K562 (cell line): ENCODE results near the gene EHMT2. TPM values are rescaled to one million over a fixed set of nuclear protein-coding genes. Genes with fewer than 3 reads are reported as not detected.

Source experiments
- ATAC-seq: fragments of 200-7000 bp; cut with Tn5 transposase; 3 replicates; pipeline ENCODE4 v1.9.1; 2020; ENCODE audit warnings: moderate library complexity
- BruUV-seq: library from RNA; stranded (reverse); fragments of 400-500 nt; replicated peaks from 2 replicates; lab custom pipeline; 2021; lab: Mats Ljungman, UMichigan
- CTCF ChIA-PET: fragments of 300-600 bp; formaldehyde crosslinking; extraction: SDS; loops from one replicate; lab custom pipeline; 2021; ENCODE audit warnings: low intra/inter-chr PET ratio; lab: Yijun Ruan, JAX
- POLR2A ChIA-PET: fragments of 300-600, 350-650 bp; sonication (Branson Sonifier 250); formaldehyde crosslinking; extraction: SDS; loops from one replicate; lab custom pipeline; 2021; ENCODE audit warnings: antibody characterized with exemption, inconsistent platforms; lab: Yijun Ruan, JAX
- DNase-seq, 4 experiments: peaks; one replicate each; pipeline versions ENCODE4 v3.0.0 to v3.0.0-alpha.2; 2011 to 2018; ENCODE audit warnings: low spot score in 3 of 4, mixed read lengths in 3 of 4; ENCODE audit errors: extremely low read depth in 1 of 4
- FAIRE-seq: peaks from 2 replicates; lab custom pipeline; 2011; peaks lifted over from hg19 to GRCh38; lab: Jason Lieb, UNC
- H2AFZ ChIP-seq: 2 replicates; pipeline ENCODE4 v1.6.0; 2011; ENCODE audit warnings: low read depth, low read length, control low read depth, inconsistent platforms
- H3K27ac ChIP-seq: fragments of 200-600 bp; 3 replicates; pipeline ENCODE4 v1.8.0; 2011; ENCODE audit warnings: low read depth, mild to moderate bottlenecking, control low read depth, inconsistent platforms, low read length, moderate library complexity, mixed read lengths; ENCODE audit errors: extremely low read depth
- H3K27me3 ChIP-seq, 2 experiments: fragments of 300-600 bp in 1 of 2; 2 replicates in 1 of 2; 3 replicates in 1 of 2; pipeline versions ENCODE4 v1.6.0 to v1.8.0; 2011; ENCODE audit warnings: inconsistent platforms in 2 of 2, low read length in 2 of 2, mild to moderate bottlenecking in 1 of 2, mixed read lengths in 1 of 2, moderate library complexity in 1 of 2; ENCODE audit not compliant: control insufficient read depth in 2 of 2, insufficient read depth in 2 of 2
- H3K36me3 ChIP-seq: fragments of 300-600 bp; 3 replicates; pipeline ENCODE4 v1.8.0; 2011; ENCODE audit warnings: mild to moderate bottlenecking, low read length, inconsistent platforms; ENCODE audit not compliant: control insufficient read depth, insufficient read depth
- H3K4me1 ChIP-seq, 2 experiments: fragments of 200-600 bp in 1 of 2; replicated peaks in 1 of 2; 2 replicates in 1 of 2; 3 replicates in 1 of 2; pipeline versions ENCODE4 v1.5.1 to v1.8.0; 2011; ENCODE audit warnings: inconsistent platforms in 2 of 2, low read length in 2 of 2, mild to moderate bottlenecking in 1 of 2, mixed read lengths in 1 of 2, moderate library complexity in 1 of 2; ENCODE audit not compliant: control insufficient read depth in 2 of 2, insufficient read depth in 2 of 2
- H3K4me2 ChIP-seq: 2 replicates; pipeline ENCODE4 v1.6.1; 2011; ENCODE audit warnings: low read length, control low read depth, inconsistent platforms, mixed read lengths; ENCODE audit not compliant: insufficient read depth
- H3K4me3 ChIP-seq: fragments of 200-600 bp; sonication (generic), shearing (Covaris generic); 2 replicates; pipeline ENCODE4 v1.5.1; 2016; ENCODE audit warnings: control low read depth, inconsistent platforms
- H3K79me2 ChIP-seq: fragments of 200-600 bp; 3 replicates; pipeline ENCODE4 v1.8.0; 2011; ENCODE audit warnings: low read length, inconsistent platforms; ENCODE audit not compliant: control insufficient read depth, insufficient read depth
- H3K9ac ChIP-seq, 2 experiments: 2 replicates each; pipeline versions ENCODE4 v1.6.0 to v1.6.1; 2011; ENCODE audit warnings: low read depth in 2 of 2, low read length in 2 of 2, control low read depth in 1 of 2, inconsistent platforms in 1 of 2, mild to moderate bottlenecking in 1 of 2, mixed read lengths in 1 of 2; ENCODE audit not compliant: insufficient read depth in 1 of 2
- H3K9me1 ChIP-seq: one replicate; pipeline ENCODE4 v1.6.0; 2011; ENCODE audit warnings: inconsistent platforms, mild to moderate bottlenecking, low read length, moderate library complexity; ENCODE audit not compliant: control insufficient read depth, insufficient read depth
- H3K9me3 ChIP-seq: replicated peaks from 2 replicates; pipeline ENCODE4 v1.5.1; 2011; ENCODE audit warnings: low read depth, low read length, inconsistent platforms; ENCODE audit not compliant: control insufficient read depth, insufficient read depth
- H4K20me1 ChIP-seq: replicated peaks from 2 replicates; pipeline ENCODE4 v1.6.1; 2011; ENCODE audit warnings: low read length, inconsistent platforms, mixed read lengths; ENCODE audit not compliant: control insufficient read depth, insufficient read depth
- KAT8 ChIP-seq: fragments of 450-650 bp; IDR thresholded peaks from 2 replicates; pipeline ENCODE4 v1.6.1; 2016; ENCODE audit warnings: low read depth, mild to moderate bottlenecking
- RBM17 ChIP-seq: fragments of 200-400 bp; formaldehyde crosslinking; IDR thresholded peaks from 2 replicates; pipeline ENCODE4 v1.6.1; 2017; ENCODE audit warnings: low read depth, mild to moderate bottlenecking, low read length, borderline replicate concordance
- SIN3A ChIP-seq, 2 experiments: fragments of 150-350 bp in 1 of 2; IDR thresholded peaks; 2 replicates each; pipeline ENCODE4 v1.6.1; 2011 to 2016; ENCODE audit warnings: borderline replicate concordance in 2 of 2, low read depth in 2 of 2, low read length in 2 of 2, mild to moderate bottlenecking in 2 of 2, moderate library complexity in 2 of 2; ENCODE audit not compliant: control insufficient read depth in 1 of 2
- TFAM ChIP-seq: fragments of 250-450 bp; sonication (Bioruptor Pico); conservative IDR thresholded peaks from 2 replicates; pipeline ENCODE4 v1.5.0; 2021; ENCODE audit warnings: mild to moderate bottlenecking, moderate library complexity
- TOE1 ChIP-seq, 2 experiments: fragments of 450-650 bp in 1 of 2; sonication (generic) in 1 of 2; formaldehyde crosslinking in 1 of 2; IDR thresholded peaks; 2 replicates each; pipeline versions ENCODE4 v1.7.1 to v1.8.0; 2016 to 2022; ENCODE audit warnings: borderline replicate concordance in 2 of 2, mild to moderate bottlenecking in 2 of 2, antibody characterized with exemption in 1 of 2, inconsistent platforms in 1 of 2, low read depth in 1 of 2, missing genetic modification reagents in 1 of 2, moderate library complexity in 1 of 2
- ZNF507 ChIP-seq: conservative IDR thresholded peaks from 2 replicates; pipeline ENCODE4 v1.6.1; 2017; ENCODE audit warnings: missing genetic modification characterization, missing compliant biosample characterization
- ZNF696 ChIP-seq: fragments of 250-450 bp; sonication (Bioruptor Pico); conservative IDR thresholded peaks from 2 replicates; pipeline ENCODE4 v1.4.0; 2020; ENCODE audit warnings: mild to moderate bottlenecking, moderate library complexity
- WGBS: fragments of 100-300 bp; shearing (Covaris generic); methylation state at CpG from one replicate; pipeline ENCODE4 v1.1.6; 2016; ENCODE audit warnings: low coverage, mixed read lengths; ENCODE audit not compliant: insufficient coverage; ENCODE audit errors: missing lambda C conversion rate; 5-methylcytosine and 5-hydroxymethylcytosine counted together
- in situ Hi-C: fragments of 300-500 bp; cut with MboI; formaldehyde crosslinking; loops from 4 replicates; pipeline ENCODE4 v1.15.0; 2018; ENCODE audit warnings: inconsistent platforms, mixed read lengths
- intact Hi-C: fragments of 100-400 bp; cut with micrococcal nuclease; formaldehyde crosslinking; loops from 2 replicates; pipeline ENCODE4 v1.14.2; 2022
- polyA plus RNA-seq, 8 experiments: library from polyadenylated mRNA; depleted of rRNA in 4 of 8; stranded (reverse) in 5 of 8; unstranded in 3 of 8; fragments of >200 nt; fragmentation: Nextera tagmentation in 2 of 8; fragmentation: Illumina TruSeq in 1 of 8; extraction: Ambion mirVana in 2 of 8; extraction: Trizol in 1 of 8; gene quantifications; 2 replicates each; pipeline versions ENCODE4 v1.2.1 to v1.2.3, GENCODE V29; 2011 to 2014; ENCODE audit warnings: inconsistent platforms in 1 of 8, missing spikeins in 1 of 8
- total RNA-seq, 7 experiments: library from RNA; depleted of rRNA in 6 of 7; stranded (reverse); fragments of >200 nt in 6 of 7; fragmentation: Illumina TruSeq in 2 of 7; extraction: Trizol in 2 of 7; gene quantifications; 2 replicates each; pipeline versions ENCODE4 v1.2.1 to v1.2.3, GENCODE V29; 2011 to 2021; ENCODE audit warnings: low replicate concordance in 1 of 7
- TF ChIP-seq, protein P1 (sequence below): IDR thresholded peaks from 2 replicates; pipeline ENCODE4 v1.6.1; 2016; ENCODE audit warnings: missing genetic modification characterization, missing compliant biosample characterization
- TF ChIP-seq, protein P2 (sequence below), 2 experiments: fragments of 450-650 bp; IDR thresholded peaks; 2 replicates each; pipeline ENCODE4 v1.6.1; 2016; ENCODE audit warnings: mild to moderate bottlenecking in 2 of 2, borderline replicate concordance in 1 of 2, low read depth in 1 of 2, moderate library complexity in 1 of 2

Gene EHMT2
- total and polyA plus RNA-seq, 9 of the 15 experiments (the other 6 are each of a cell fraction or from before 2014, with no cell fraction given) = 2.1 to 63.8 (median 38.5) TPM

- WGBS = 62% methylated on average over 3 of the region's 3 CpGs
- POLR2A ChIA-PET = no interaction called here
- TF ChIP-seq ZNF696 (CRISPR knock-in tag) = no peak
- TF ChIP-seq TFAM (CRISPR knock-in tag) = no peak
- TF ChIP-seq TOE1 (IDR thresholded peaks at IDR 0.05; ENCODE audit: borderline replicate concordance) = no peak
- no peak for TF ChIP-seq TOE1 (CRISPR knock-in tag; IDR thresholded peaks at IDR 0.05; ENCODE audit: borderline replicate concordance, low read depth)
- TF ChIP-seq ZNF507 = no peak
- TF ChIP-seq SIN3A (IDR thresholded peaks at IDR 0.05; ENCODE audit: borderline replicate concordance in 2 of 2, control insufficient read depth in 1 of 2, low read depth in 2 of 2, low read length in 2 of 2) = no peak
- no peak for TF ChIP-seq RBM17
- TF ChIP-seq KAT8 = no peak
- TF ChIP-seq, protein P1, sequence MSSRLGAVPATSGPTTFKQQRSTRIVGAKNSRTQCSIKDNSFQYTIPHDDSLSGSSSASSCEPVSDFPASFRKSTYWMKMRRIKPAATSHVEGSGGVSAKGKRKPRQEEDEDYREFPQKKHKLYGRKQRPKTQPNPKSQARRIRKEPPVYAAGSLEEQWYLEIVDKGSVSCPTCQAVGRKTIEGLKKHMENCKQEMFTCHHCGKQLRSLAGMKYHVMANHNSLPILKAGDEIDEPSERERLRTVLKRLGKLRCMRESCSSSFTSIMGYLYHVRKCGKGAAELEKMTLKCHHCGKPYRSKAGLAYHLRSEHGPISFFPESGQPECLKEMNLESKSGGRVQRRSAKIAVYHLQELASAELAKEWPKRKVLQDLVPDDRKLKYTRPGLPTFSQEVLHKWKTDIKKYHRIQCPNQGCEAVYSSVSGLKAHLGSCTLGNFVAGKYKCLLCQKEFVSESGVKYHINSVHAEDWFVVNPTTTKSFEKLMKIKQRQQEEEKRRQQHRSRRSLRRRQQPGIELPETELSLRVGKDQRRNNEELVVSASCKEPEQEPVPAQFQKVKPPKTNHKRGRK (tag) = no peak
- TF ChIP-seq, protein P2, sequence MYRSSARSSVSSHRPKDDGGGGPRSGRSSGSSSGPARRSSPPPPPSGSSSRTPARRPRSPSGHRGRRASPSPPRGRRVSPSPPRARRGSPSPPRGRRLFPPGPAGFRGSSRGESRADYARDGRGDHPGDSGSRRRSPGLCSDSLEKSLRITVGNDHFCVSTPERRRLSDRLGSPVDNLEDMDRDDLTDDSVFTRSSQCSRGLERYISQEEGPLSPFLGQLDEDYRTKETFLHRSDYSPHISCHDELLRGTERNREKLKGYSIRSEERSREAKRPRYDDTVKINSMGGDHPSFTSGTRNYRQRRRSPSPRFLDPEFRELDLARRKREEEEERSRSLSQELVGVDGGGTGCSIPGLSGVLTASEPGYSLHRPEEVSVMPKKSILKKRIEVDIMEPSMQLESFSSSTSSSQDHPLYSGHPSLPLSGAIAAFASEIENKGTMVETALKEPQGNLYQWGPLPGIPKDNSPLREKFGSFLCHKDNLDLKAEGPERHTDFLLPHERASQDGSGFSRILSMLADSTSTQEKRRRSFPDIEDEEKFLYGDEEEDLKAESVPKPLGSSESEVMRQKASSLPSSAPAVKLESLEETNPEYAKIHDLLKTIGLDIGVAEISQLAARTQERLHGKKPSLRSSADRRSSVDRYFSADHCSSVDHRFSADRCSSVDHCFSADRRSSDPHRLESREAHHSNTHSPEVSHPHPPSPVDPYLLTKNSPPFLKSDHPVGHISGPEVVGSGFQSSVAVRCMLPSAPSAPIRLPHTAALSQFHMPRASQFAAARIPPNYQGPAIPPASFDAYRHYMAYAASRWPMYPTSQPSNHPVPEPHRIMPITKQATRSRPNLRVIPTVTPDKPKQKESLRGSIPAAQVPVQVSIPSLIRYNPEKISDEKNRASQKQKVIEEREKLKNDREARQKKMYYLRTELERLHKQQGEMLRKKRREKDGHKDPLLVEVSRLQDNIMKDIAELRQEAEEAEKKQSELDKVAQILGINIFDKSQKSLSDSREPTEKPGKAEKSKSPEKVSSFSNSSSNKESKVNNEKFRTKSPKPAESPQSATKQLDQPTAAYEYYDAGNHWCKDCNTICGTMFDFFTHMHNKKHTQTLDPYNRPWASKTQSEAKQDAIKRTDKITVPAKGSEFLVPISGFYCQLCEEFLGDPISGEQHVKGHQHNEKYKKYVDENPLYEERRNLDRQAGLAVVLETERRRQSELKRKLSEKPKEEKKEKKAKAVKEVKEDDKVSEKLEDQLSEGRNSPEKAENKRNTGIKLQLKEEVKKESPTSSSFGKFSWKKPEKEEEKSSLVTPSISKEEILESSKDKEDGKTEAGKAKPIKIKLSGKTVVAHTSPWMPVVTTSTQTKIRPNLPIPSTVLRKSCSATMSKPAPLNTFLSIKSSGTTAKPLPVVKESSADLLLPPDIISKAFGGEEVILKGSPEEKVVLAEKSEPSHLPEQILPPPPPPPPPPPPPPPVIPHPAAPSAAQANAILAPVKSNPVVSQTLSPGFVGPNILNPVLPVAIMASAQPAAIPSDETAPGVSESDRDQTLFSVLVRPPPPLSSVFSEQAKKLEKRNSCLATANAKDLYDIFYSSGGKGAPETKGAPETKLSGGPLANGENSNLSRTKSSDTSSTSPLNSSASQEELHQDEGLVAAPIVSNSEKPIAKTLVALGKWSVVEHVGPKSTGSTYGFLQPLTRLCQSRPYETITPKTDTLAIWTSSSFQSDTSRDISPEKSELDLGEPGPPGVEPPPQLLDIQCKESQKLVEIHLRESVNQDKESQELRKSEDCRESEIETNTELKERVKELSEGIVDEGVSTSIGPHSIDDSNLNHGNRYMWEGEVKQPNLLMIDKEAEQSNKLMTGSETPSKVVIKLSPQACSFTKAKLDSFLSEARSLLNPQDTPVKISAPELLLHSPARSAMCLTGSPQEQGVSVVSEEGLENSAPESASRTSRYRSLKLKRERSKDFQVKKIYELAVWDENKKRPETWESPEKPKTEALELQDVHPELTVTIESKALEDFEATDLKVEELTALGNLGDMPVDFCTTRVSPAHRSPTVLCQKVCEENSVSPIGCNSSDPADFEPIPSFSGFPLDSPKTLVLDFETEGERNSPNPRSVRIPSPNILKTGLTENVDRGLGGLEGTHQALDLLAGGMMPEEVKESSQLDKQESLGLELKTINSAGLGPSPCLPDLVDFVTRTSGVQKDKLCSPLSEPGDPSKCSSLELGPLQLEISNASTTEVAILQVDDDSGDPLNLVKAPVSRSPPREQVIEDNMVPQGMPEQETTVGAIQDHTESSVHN (IDR thresholded peaks at IDR 0.05; ENCODE audit: borderline replicate concordance in 1 of 2, low read depth in 1 of 2) = no peak
Measured at GRCh38 chr6:31878222-31878621, 19.3 kb downstream of the EHMT2 start.

More at GRCh38 chr6:31878222-31878621, 19.3 kb downstream of the EHMT2 start:
- in situ Hi-C loops = no loop called here
- FAIRE-seq = no peak
- H3K4me2 ChIP-seq = no peak overlapping the region
- intact Hi-C loops = no loop called here
- no peak for ATAC-seq
- H2AFZ ChIP-seq = no peak overlapping the region
- no peak overlapping the region for H3K4me3 ChIP-seq
- DNase-seq = no peak
- H4K20me1 ChIP-seq = no peaks in the 10 kb centered on the region
- H3K9ac ChIP-seq = peak overlapping the region in 1 of 2 experiments; percentile 80; a peak in 2 of 4 replicates
- H3K27me3 ChIP-seq = no peaks in the 10 kb centered on the region
- no peaks in the 10 kb centered on the region for H3K9me3 ChIP-seq
- H3K4me1 ChIP-seq = peaks cover 0 to 31% of the 10 kb centered on the region in 2 experiments; a peak in 3 of 5 replicates
- H3K9me1 ChIP-seq = no peaks in the 10 kb centered on the region
- H3K36me3 ChIP-seq = peaks cover 36% of the 10 kb centered on the region; the same call in 2 of the 3 replicates
- H3K79me2 ChIP-seq = no peaks in the 10 kb centered on the region
- CTCF ChIA-PET = no interaction called here
- BruUV-seq = no TSS peak
- no peak overlapping the region for H3K27ac ChIP-seq
